GM12878 (cell line): ENCODE results near the gene ZYX. TPM values are rescaled to one million over a fixed set of nuclear protein-coding genes. Genes with fewer than 3 reads are reported as not detected.

Experiments
- ATAC-seq: fragments of 200-7000 bp; cut with Tn5 transposase; 3 replicates; pipeline ENCODE4 v1.9.1; 2020; ENCODE audit warnings: mild to moderate bottlenecking, moderate library complexity
- BruUV-seq: library from RNA; stranded (reverse); fragments of 400-500 nt; replicated peaks from 2 replicates; lab custom pipeline; 2021; lab: Mats Ljungman, UMichigan
- CTCF ChIA-PET: fragments of 300-600 bp; sonication (Branson Sonifier 250); formaldehyde crosslinking; extraction: SDS; loops from one replicate; lab custom pipeline; 2021; ENCODE audit warnings: inconsistent platforms; lab: Yijun Ruan, JAX
- POLR2A ChIA-PET: fragments of 350-600 bp; formaldehyde crosslinking; extraction: SDS; loops from one replicate; lab custom pipeline; 2021; ENCODE audit warnings: inconsistent platforms; lab: Charles Lee
- RAD21 ChIA-PET: fragments of 300-600 bp; sonication (Branson Sonifier 250); formaldehyde crosslinking; loops from one replicate; lab custom pipeline; 2023; ENCODE audit warnings: antibody characterized with exemption; ENCODE audit not compliant: unreplicated experiment; lab: Charles Lee
- SMC1A ChIA-PET: fragments of 300-600 bp; sonication (Branson Sonifier 250); formaldehyde crosslinking; loops from one replicate; lab custom pipeline; 2023; ENCODE audit not compliant: unreplicated experiment, uncharacterized antibody; lab: Charles Lee
- DNase-seq: peaks from one replicate; pipeline ENCODE4 v3.0.0-alpha.2; 2011; ENCODE audit warnings: low read depth, low spot score
- FAIRE-seq: peaks from 3 replicates; lab custom pipeline; 2011; peaks lifted over from hg19 to GRCh38; lab: Jason Lieb, UNC
- H2AFZ ChIP-seq: 2 replicates; pipeline ENCODE4 v1.6.0; 2011; ENCODE audit warnings: low read depth, low read length, control low read depth; ENCODE audit not compliant: control insufficient read depth
- H3K27ac ChIP-seq: 2 replicates; pipeline ENCODE4 v1.5.1; 2011; ENCODE audit warnings: control low read depth; ENCODE audit not compliant: control insufficient read depth, insufficient read depth
- H3K27me3 ChIP-seq, 2 experiments: replicated peaks in 1 of 2; 2 replicates each; pipeline versions ENCODE4 v1.6.0 to v1.6.1; 2011; ENCODE audit warnings: low read length in 1 of 2; ENCODE audit not compliant: control insufficient read depth in 2 of 2, insufficient read depth in 2 of 2
- H3K36me3 ChIP-seq, 2 experiments: 2 replicates each; pipeline ENCODE4 v1.5.1; 2011; ENCODE audit warnings: low read length in 1 of 2; ENCODE audit not compliant: control insufficient read depth in 2 of 2, insufficient read depth in 2 of 2
- H3K4me1 ChIP-seq: 2 replicates; pipeline ENCODE4 v1.6.1; 2011; ENCODE audit warnings: mild to moderate bottlenecking, low read length, moderate library complexity, mixed read lengths; ENCODE audit not compliant: control insufficient read depth, insufficient read depth
- H3K4me2 ChIP-seq: 2 replicates; pipeline ENCODE4 v1.6.0; 2011; ENCODE audit warnings: control low read depth; ENCODE audit not compliant: control insufficient read depth, insufficient read depth
- H3K4me3 ChIP-seq: fragments of 200-600 bp; sonication (generic); 2 replicates; pipeline ENCODE4 v1.5.1; 2016
- H3K79me2 ChIP-seq: 2 replicates; pipeline ENCODE4 v1.6.0; 2011; ENCODE audit warnings: low read length; ENCODE audit not compliant: control insufficient read depth, insufficient read depth
- H3K9ac ChIP-seq: 2 replicates; pipeline ENCODE4 v1.8.0; 2011; ENCODE audit warnings: low read length, control low read depth, mixed read lengths; ENCODE audit not compliant: control insufficient read depth, insufficient read depth
- H3K9me3 ChIP-seq: replicated peaks from 3 replicates; pipeline ENCODE4 v1.5.1; 2011; ENCODE audit warnings: mild to moderate bottlenecking, low read length; ENCODE audit not compliant: control insufficient read depth, insufficient read depth
- H4K20me1 ChIP-seq: 2 replicates; pipeline ENCODE4 v1.6.0; 2011; ENCODE audit not compliant: control insufficient read depth, insufficient read depth
- CTCF ChIP-seq, 3 experiments: IDR thresholded peaks in 2 of 3; conservative IDR thresholded peaks in 1 of 3; 2 replicates each; pipeline ENCODE4 v1.5.1; 2011; ENCODE audit warnings: low read depth in 3 of 3, low read length in 3 of 3, mild to moderate bottlenecking in 3 of 3, control low read depth in 2 of 3, moderate library complexity in 2 of 3, inconsistent platforms in 1 of 3, mixed read lengths in 1 of 3; ENCODE audit not compliant: control insufficient read depth in 2 of 3, insufficient read depth in 1 of 3; ENCODE audit errors: extremely low read depth in 1 of 3
- MTA3 ChIP-seq: IDR thresholded peaks from 2 replicates; pipeline ENCODE4 v1.6.1; 2012; ENCODE audit warnings: low read length, inconsistent platforms, borderline replicate concordance
- RAD51 ChIP-seq: fragments of 450-650 bp; IDR thresholded peaks from 2 replicates; pipeline ENCODE4 v1.6.1; 2016; ENCODE audit warnings: moderate library complexity, mild to moderate bottlenecking, inconsistent platforms
- SREBF1 ChIP-seq: IDR thresholded peaks from 2 replicates; pipeline ENCODE4 v1.6.1; 2012; ENCODE audit warnings: mild to moderate bottlenecking, low read length
- WGBS: methylation state at CpG from one replicate; pipeline ENCODE4 v1.1.6; 2016; ENCODE audit warnings: low lambda C conversion rate; ENCODE audit not compliant: insufficient replicate concordance, insufficient coverage; ENCODE audit errors: missing lambda C conversion rate; 5-methylcytosine and 5-hydroxymethylcytosine counted together
- in situ Hi-C: fragments of 300-500 bp; cut with MboI; formaldehyde crosslinking; loops from 9 replicates; pipeline ENCODE4 v1.14.3; 2018; ENCODE audit warnings: mixed read lengths
- intact Hi-C: fragments of 100-400 bp; cut with micrococcal nuclease; formaldehyde crosslinking; loops from one replicate; pipeline ENCODE4 v1.14.2; 2022; ENCODE audit not compliant: unreplicated experiment
- polyA plus RNA-seq, 11 experiments: library from polyadenylated mRNA; depleted of rRNA in 4 of 11; unstranded in 6 of 11; stranded (reverse) in 5 of 11; fragments of >200 nt; fragmentation: Nextera tagmentation in 4 of 11; fragmentation: Illumina TruSeq in 1 of 11; extraction: Ambion mirVana in 4 of 11; extraction: Trizol in 1 of 11; gene quantifications; 1 replicate in 1 of 11; 2 replicates in 10 of 11; pipeline versions ENCODE4 v1.2.1 to v1.2.3, GENCODE V29; 2011 to 2016; ENCODE audit warnings: inconsistent platforms in 2 of 11, missing spikeins in 2 of 11, low read depth in 1 of 11
- total RNA-seq, 4 experiments: library from RNA; depleted of rRNA in 3 of 4; stranded (reverse); fragments of >200 nt in 3 of 4; fragmentation: Illumina TruSeq in 1 of 4; extraction: Trizol in 1 of 4; gene quantifications; 2 replicates each; pipeline versions ENCODE4 v1.2.1 to v1.2.3, GENCODE V29; 2013 to 2021

The ZYX gene
- total and polyA plus RNA-seq, 10 of the 15 experiments (the other 5 are each of a cell fraction or from before 2014, with no cell fraction given) = 2.1 to 100 (median 27.6) TPM

DNA sequence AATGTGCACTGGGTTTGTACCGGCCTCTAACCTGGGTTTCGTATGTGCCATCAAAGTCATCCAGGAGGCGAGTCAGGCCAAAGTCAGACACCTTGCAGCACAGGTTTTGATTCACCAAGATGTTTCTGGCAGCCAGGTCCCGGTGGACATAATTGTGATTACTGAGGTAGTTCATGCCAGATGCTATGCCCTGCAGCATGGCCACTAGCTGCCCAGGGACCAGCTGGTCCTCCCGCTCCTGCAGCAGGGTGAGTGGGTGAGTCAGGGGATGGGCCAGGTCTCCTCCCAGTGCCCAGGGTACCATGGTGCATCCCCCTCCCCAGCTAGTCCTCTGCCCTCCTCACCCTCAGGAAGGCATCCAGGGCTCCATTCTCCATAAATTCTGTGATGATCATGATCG is 13.6 kb downstream of the ZYX start:
- WGBS = 50% methylated on average over 6 of the region's 6 CpGs
- H3K4me2 ChIP-seq = no peak overlapping the region
- no peaks in the 10 kb centered on the region for H3K4me1 ChIP-seq
- intact Hi-C loops = no loop called here
- H3K27me3 ChIP-seq = no peaks in the 10 kb centered on the region
- H3K36me3 ChIP-seq = peaks cover 4 to 14% of the 10 kb centered on the region in 2 experiments; a peak in 2 of 4 replicates
- no TSS peak for BruUV-seq
- no peak for DNase-seq
- no peaks in the 10 kb centered on the region for H3K79me2 ChIP-seq
- RAD21 ChIA-PET = no interaction called here
- H2AFZ ChIP-seq = no peak overlapping the region
- TF ChIP-seq SREBF1 = no peak
- TF ChIP-seq, all 136 proteins: peak for 0
- Histone ChIP-seq H4K20me1 (no peaks in the 10 kb centered on the region), H3K9me3 (no peaks in the 10 kb centered on the region), H3K27ac (no peak overlapping the region), H3K4me3 (no peak overlapping the region), H3K9ac (no peak overlapping the region)
- ATAC-seq (no peak), FAIRE-seq (no peak)
- SMC1A ChIA-PET = no interaction called here
- CTCF ChIA-PET = no interaction called here
- POLR2A ChIA-PET = no interaction called here
- in situ Hi-C loops = no loop called here

- no peak for FAIRE-seq
- POLR2A ChIA-PET = no interaction called here
- in situ Hi-C loops = no loop called here
Measured at GRCh38 chr7:143395187-143396149, 14.3 kb downstream of the ZYX start.

More at GRCh38 chr7:143395187-143396149, 14.3 kb downstream of the ZYX start:
- Histone ChIP-seq H3K36me3 (peaks cover 0 to 8% of the 10 kb centered on the region in 2 experiments; a peak in 2 of 4 replicates), H2AFZ (no peak overlapping the region), H3K79me2 (no peaks in the 10 kb centered on the region), H4K20me1 (no peaks in the 10 kb centered on the region), H3K27ac (no peak overlapping the region), H3K4me1 (no peaks in the 10 kb centered on the region), H3K4me3 (no peak overlapping the region), H3K4me2 (no peak overlapping the region)
- no peak for DNase-seq
- BruUV-seq = no TSS peak
- intact Hi-C loops = no loop called here
- peak; percentile 66 for ATAC-seq
- RAD21 ChIA-PET = no interaction called here
- SMC1A ChIA-PET = interaction anchor here (1.2 to 1.5 kb wide), 2 partner anchors 11 to 14 kb away, joined by 3 read pairs; no protein-coding TSS in a partner anchor
- peak in 1 of 3 experiments; percentile 25; a peak in 1 of 6 replicates for TF ChIP-seq CTCF (IDR thresholded peaks at IDR 0.05 in 2 of 3, conservative IDR thresholded peaks at IDR 0.05 in 1 of 3; ENCODE audit: control insufficient read depth in 2 of 3, extremely low read depth in 1 of 3, insufficient read depth in 1 of 3, low read depth in 3 of 3, low read length in 3 of 3)
- no peak for TF ChIP-seq RAD51
- TF ChIP-seq MTA3 = no peak
- TF ChIP-seq, all 136 proteins: peak for 1
- Histone ChIP-seq H3K9ac (no peak overlapping the region), H3K27me3 (no peaks in the 10 kb centered on the region), H3K9me3 (no peaks in the 10 kb centered on the region)
- 62% methylated on average over 21 of the region's 21 CpGs for WGBS
- CTCF ChIA-PET = no interaction called here
